Lower leg skin (tissue), 3 donors: Measurements from ENCODE around the gene LRRC47.

Experiments
- CTCF ChIP-seq, 3 donors: fragments of 450-650 bp; IDR thresholded peaks; one replicate each; pipeline ENCODE4 v1.5.1; 2016; ENCODE audit warnings: antibody characterized with exemption in 3 of 3, mild to moderate bottlenecking in 3 of 3, moderate library complexity in 2 of 3
- POLR2A ChIP-seq, 2 donors: fragments of 450-650 bp; IDR thresholded peaks; one replicate each; pipeline ENCODE4 v1.6.1; 2016 to 2017; ENCODE audit warnings: antibody characterized with exemption in 2 of 2, mild to moderate bottlenecking in 1 of 2, moderate library complexity in 1 of 2

- TF ChIP-seq CTCF (IDR thresholded peaks at IDR 0.05) (no peak), POLR2A (IDR thresholded peaks at IDR 0.05) (no peak)
These were observed 54.5 kb downstream of the LRRC47 start for GRCh38 chr1:3741566-3742438.
